Renal cortical epithelial cell (primary cell): ENCODE results near the gene RBMS3. TPM values are rescaled to one million over a fixed set of nuclear protein-coding genes. Genes with fewer than 3 reads are reported as not detected.

ENCODE experiments used
- DNase-seq: peaks from one replicate; pipeline ENCODE4 v3.0.0-alpha.2; 2011; ENCODE audit warnings: low read depth
- total RNA-seq: library from RNA; depleted of rRNA; stranded (reverse); fragments of >200 nt; gene quantifications from 2 replicates; pipeline ENCODE4 v1.2.3, GENCODE V29; 2014

RBMS3 gene
- total RNA-seq, 1 donor from 2014 or later: 26.7 TPM

- DNase-seq: no peak
Observed at GRCh38 chr3:29773481-29773880, 492.6 kb downstream of the RBMS3 start.

GRCh38 chr3:29775340-29775739 lies 494.5 kb downstream of the RBMS3 start:
- no peak for DNase-seq

- no peak for DNase-seq
Observed at GRCh38 chr3:29777869-29778268, 497.0 kb downstream of the RBMS3 start.

GRCh38 chr3:29789686-29790085 lies 508.8 kb downstream of the RBMS3 start:
- no peak for DNase-seq

GRCh38 chr3:29796808-29797207 lies 515.9 kb downstream of the RBMS3 start:
- no peak for DNase-seq

GRCh38 chr3:29802057-29802456 lies 521.2 kb downstream of the RBMS3 start:
- no peak for DNase-seq

GRCh38 chr3:29804044-29804443 lies 523.2 kb downstream of the RBMS3 start:
- no peak for DNase-seq

GRCh38 chr3:29805757-29806156 lies 524.9 kb downstream of the RBMS3 start:
- peak; percentile 13 for DNase-seq

- DNase-seq: peak; percentile 40
Observed at GRCh38 chr3:29808324-29808723, 527.5 kb downstream of the RBMS3 start.

GRCh38 chr3:29822071-29822470 lies 541.2 kb downstream of the RBMS3 start:
- DNase-seq: peak; percentile 64

- no peak for DNase-seq
Observed at GRCh38 chr3:29823233-29823632, 542.4 kb downstream of the RBMS3 start.

GRCh38 chr3:29826712-29827111 lies 545.8 kb downstream of the RBMS3 start:
- no peak for DNase-seq

- DNase-seq: peak; percentile 74
Observed at GRCh38 chr3:29827756-29828155, 546.9 kb downstream of the RBMS3 start.

- DNase-seq: no peak
Observed at GRCh38 chr3:29829340-29829739, 548.5 kb downstream of the RBMS3 start.

- DNase-seq: no peak
Observed at GRCh38 chr3:29850641-29851040, 569.8 kb downstream of the RBMS3 start.

- no peak for DNase-seq
Observed at GRCh38 chr3:29852767-29853166, 571.9 kb downstream of the RBMS3 start.

- no peak for DNase-seq
Observed at GRCh38 chr3:29853841-29854397, 573.0 kb downstream of the RBMS3 start.

GRCh38 chr3:29854821-29855220 lies 574.0 kb downstream of the RBMS3 start:
- DNase-seq: no peak

GRCh38 chr3:29859726-29860270 lies 578.9 kb downstream of the RBMS3 start:
- DNase-seq: no peak

- DNase-seq: no peak
Observed at GRCh38 chr3:29864809-29865208, 583.9 kb downstream of the RBMS3 start.

- no peak for DNase-seq
Observed at GRCh38 chr3:29868543-29869101, 587.8 kb downstream of the RBMS3 start.

GRCh38 chr3:29870136-29870535 lies 589.3 kb downstream of the RBMS3 start:
- DNase-seq: no peak

GRCh38 chr3:29871087-29871486 lies 590.2 kb downstream of the RBMS3 start:
- DNase-seq: peak; percentile 15

- no peak for DNase-seq
Observed at GRCh38 chr3:29880809-29881208, 599.9 kb downstream of the RBMS3 start.
